Fibroblast of mammary gland (primary cell): Measurements from ENCODE around the gene IST1.

ENCODE experiments used
- DNase-seq: peaks from one replicate; pipeline ENCODE4 v3.0.0-alpha.2; 2010; ENCODE audit warnings: low read depth
- H3K4me3 ChIP-seq: 2 replicates; pipeline ENCODE4 v1.5.1; 2011; ENCODE audit warnings: low read depth, mild to moderate bottlenecking, low read length, moderate library complexity; ENCODE audit not compliant: control insufficient read depth
- CTCF ChIP-seq: conservative IDR thresholded peaks from 2 replicates; pipeline ENCODE4 v1.5.1; 2011; ENCODE audit warnings: low read depth, low read length, inconsistent platforms; ENCODE audit not compliant: control insufficient read depth, insufficient read depth

The IST1 gene

GRCh38 chr16:71852158-71852557 lies 43.2 kb upstream of the IST1 start:
- no peak for DNase-seq
- H3K4me3 ChIP-seq, result no peak overlapping the region
- no peak for TF ChIP-seq CTCF

GRCh38 chr16:71852561-71852960 lies 42.8 kb upstream of the IST1 start:
- no peak for DNase-seq
- no peak overlapping the region for H3K4me3 ChIP-seq
- no peak for TF ChIP-seq CTCF

- TF ChIP-seq CTCF, result no peak
- no peak for DNase-seq
- H3K4me3 ChIP-seq, result no peak overlapping the region
Measured at GRCh38 chr16:71853413-71853812, 41.9 kb upstream of the IST1 start.

- H3K4me3 ChIP-seq, result no peak overlapping the region
- no peak for TF ChIP-seq CTCF
- DNase-seq, result no peak
Measured at GRCh38 chr16:71854369-71854948, 40.9 kb upstream of the IST1 start.

DNA sequence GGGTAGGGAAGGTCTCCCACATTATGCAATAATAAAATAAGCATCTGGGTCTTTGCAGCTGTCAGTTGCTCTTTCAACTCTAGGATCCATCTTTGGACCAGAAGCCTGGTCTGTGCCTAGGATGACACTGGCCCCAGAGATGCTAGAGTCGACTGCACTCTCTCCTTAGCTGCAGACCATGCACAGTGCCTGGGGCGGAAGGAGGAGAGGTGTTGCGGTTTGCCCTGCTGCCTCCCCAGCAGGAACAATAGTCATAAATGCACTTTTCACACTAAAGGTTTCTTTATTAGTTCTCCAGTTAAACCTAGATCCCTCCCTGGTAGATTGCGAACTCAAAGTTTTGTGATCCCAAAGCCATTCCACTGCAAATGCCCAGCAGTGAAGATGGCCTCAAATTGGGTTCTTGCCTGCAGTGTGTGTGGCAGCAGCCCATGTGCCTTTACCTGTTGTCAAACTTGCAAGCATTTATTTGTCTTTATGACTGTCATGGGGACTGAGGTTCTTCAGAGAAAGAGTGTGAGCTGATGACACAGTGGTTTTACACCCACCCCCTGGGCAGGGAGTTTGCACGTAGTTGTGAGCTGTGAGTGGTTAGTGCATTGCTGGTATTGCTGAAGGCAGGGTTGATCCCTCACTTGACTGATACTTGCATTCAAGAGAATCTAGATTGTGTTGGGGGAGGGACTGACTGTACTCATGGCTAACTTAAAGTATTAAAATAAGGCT lies 39.2 kb upstream of the IST1 start:
- no peak for TF ChIP-seq CTCF
- DNase-seq, result no peak
- H3K4me3 ChIP-seq, result no peak overlapping the region

- no peak for TF ChIP-seq CTCF
- H3K4me3 ChIP-seq, result no peak overlapping the region
- no peak for DNase-seq
Measured at GRCh38 chr16:71859762-71860521, 35.4 kb upstream of the IST1 start.
